Putamen (tissue), 1 donor: Measurements from ENCODE around the gene C1orf198.
"Not testable (repeated sequence)": the region's sequence is repeated elsewhere in the genome, so short reads cannot be mapped to it uniquely, and the experiment has no call there.

Experiments
- DNase-seq: peaks from one replicate; pipeline ENCODE4 v3.0.0-alpha.2; 2016; ENCODE audit warnings: low spot score

C1orf198 gene

GRCh38 chr1:230860617-230861384, 7.5 kb downstream of the C1orf198 start:
- DNase-seq: no peak

- peak; percentile 97 for DNase-seq
Measured at GRCh38 chr1:230858918-230859729, 9.2 kb downstream of the C1orf198 start.

DNA sequence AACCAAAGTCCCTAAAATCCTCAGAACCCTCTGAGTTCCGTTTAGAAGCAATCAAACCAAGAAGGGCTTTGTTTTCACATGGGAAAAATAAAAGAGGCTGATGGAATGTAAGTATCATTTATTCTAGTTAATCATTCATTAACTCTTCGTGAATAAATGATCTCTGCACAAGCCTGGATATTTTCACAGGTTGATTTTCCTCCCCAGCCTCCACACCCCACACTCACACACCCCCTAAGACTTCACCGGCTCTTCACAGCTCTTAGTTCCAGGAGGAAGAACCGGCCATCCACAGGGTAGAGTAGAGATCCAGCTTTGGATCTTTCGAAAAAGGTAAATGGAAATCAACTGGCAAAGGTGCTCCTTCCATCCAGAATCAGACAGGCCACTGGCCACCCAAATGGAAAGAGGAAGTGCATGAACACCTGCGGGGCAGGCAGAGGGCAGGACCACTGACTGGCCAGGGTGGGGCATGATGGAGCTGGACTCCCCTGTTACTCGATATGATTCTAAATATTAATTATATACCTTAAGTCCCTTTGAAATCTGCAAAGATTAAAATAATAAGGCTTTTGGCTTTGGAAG, 10.0 kb downstream of the C1orf198 start:
- no peak for DNase-seq

- no peak for DNase-seq
Measured at GRCh38 chr1:230857822-230858221, 10.5 kb downstream of the C1orf198 start.

DNA sequence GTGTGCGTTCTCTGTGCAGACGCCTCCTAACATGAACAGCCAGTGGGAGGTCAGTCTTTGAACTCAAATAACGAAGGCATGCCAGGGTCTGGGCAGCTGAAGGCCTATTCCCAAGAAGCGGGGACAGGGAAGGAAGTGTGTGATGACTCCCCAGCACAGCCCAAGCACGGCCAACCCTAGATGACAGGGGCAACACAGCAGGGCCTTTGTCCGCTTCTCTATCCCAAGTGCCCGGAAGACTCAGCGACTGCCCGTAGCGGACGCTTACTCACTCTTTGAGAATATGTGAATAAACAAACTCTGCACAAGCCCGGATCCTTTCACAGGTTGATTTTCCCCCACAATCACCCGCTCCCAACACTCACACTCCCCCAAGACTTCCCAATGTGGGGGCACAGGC, 11.2 kb downstream of the C1orf198 start:
- DNase-seq: peak; percentile 82

DNA sequence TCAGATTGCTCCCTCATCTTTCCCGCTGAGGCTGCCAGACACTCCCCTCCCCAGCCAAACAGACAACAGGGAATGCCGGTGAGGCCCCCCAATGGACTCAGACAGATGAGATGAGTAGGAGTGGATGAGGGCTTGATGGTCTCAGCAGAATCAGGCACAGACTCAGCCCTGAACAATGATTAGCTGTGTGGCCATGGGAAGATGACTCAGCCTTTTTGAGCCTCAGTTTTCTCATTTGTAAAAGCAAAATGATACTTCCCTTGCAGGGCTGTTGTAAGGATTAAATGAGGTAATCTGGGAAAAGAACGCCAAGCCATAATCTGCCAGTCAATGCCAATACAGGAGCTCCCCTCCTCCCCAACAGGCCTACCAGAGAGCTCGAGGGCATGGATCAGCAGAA, 12.4 kb downstream of the C1orf198 start:
- DNase-seq: no peak

GRCh38 chr1:230854423-230854822, 13.9 kb downstream of the C1orf198 start:
- no peak for DNase-seq

DNA sequence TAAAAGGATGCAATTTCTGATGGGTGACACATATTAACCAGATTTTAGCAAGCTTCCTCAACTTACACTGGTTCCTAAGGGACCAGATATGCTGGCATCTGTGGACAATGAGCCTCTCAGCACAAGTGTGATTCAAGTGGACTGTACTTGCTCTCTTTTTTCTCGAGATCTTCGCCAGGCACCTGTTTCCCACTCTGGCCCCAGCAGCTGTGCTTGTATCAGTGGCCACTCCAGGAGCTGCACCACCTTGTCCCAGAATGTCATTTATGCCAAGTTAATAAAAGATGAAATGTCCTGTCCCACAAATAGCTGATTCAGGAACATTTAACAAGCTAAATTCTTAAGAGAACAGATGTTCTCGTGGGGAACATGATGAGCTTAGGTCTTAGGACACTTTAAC, 14.6 kb downstream of the C1orf198 start:
- DNase-seq: no peak

- DNase-seq: no peak
Measured at GRCh38 chr1:230852959-230853358, 15.4 kb downstream of the C1orf198 start.

- DNase-seq: no peak
Measured at GRCh38 chr1:230851291-230851691, 17.0 kb downstream of the C1orf198 start.

GRCh38 chr1:230850547-230850946, 17.8 kb downstream of the C1orf198 start:
- DNase-seq: no peak

DNA sequence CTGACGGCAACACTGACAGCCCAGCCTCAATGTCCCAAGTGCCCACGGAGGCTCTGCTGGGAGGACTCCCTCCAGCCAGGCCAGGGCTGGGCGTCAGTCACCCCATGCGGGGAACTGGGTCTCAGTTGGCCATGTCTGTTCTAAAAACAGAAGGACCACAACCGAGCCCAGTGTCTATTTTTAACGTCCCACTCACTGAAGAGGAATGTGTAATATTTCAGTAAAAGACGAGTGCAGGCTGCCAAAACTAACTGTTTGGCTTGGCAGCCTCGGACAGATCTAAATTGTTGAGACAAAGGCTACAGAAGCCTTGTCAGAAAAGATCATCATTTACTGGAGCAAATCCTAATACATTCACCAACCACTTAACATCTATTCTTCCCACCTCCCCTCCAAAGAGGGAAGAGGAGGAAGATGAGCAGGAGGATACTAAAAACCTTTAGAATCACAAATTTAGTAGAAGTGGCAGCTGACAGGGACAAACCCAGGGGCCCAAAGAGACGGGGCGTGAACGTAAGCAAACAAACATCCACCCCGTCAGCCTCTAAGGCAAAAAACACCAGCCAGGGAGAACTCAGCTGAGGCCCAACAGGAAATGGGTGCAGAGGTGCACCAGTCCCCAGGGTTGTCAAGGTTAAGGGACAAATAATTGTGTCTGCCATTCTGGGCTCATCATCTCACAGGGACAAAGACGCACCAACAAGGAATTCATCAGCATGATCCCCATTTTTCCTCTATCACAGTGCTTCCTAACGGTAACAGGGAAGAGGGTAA, 18.7 kb downstream of the C1orf198 start:
- DNase-seq: no peak

- DNase-seq: no peak
Measured at GRCh38 chr1:230848235-230848634, 20.1 kb downstream of the C1orf198 start.

- DNase-seq: not testable (repeated sequence)
Measured at GRCh38 chr1:230845184-230845583, 23.1 kb downstream of the C1orf198 start.

GRCh38 chr1:230844561-230844960, 23.8 kb downstream of the C1orf198 start:
- DNase-seq: no peak

GRCh38 chr1:230843503-230844309, 24.6 kb downstream of the C1orf198 start:
- no peak for DNase-seq

GRCh38 chr1:230842801-230843200, 25.5 kb downstream of the C1orf198 start:
- no peak for DNase-seq

DNA sequence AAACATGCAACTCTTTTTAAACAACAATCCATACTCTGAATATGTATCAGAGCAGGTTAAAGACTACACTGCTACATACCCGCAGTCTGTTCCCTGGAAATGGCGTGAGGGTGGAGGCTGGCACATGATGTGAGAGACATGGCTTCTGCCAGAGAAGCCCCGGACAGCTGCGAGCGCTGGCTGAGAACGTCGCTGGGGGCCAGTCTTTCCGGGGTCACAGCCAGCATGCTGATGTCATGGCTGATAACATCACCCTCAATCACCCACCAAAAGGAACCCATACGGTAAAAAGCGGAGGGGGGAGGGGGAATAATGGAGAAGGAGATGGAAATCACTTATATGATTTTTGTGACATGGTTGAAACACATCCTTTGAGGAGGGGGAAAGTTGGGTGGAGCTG, 29.1 kb downstream of the C1orf198 start:
- DNase-seq: peak; percentile 82

DNA sequence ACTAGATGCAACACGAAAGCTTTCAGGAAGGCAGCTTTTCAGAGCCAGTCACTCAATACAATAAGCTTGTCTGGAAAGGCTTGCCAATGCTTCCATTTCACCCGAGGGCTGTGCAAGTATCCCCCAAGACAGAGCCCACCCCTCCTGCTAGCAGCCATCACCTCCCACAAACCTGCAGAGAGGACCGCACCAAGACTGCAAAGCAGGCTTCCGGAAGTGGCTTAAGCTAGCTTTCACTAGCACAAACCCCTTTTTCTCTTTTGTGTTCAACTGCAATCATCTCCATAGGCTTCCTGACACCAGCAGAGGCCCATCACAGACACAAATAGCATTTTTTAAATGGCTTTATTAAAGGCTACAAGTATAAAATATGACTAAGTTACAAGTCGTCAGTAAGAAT, 31.5 kb downstream of the C1orf198 start:
- DNase-seq: no peak

- DNase-seq: no peak
Measured at GRCh38 chr1:230836347-230836746, 32.0 kb downstream of the C1orf198 start.

DNA sequence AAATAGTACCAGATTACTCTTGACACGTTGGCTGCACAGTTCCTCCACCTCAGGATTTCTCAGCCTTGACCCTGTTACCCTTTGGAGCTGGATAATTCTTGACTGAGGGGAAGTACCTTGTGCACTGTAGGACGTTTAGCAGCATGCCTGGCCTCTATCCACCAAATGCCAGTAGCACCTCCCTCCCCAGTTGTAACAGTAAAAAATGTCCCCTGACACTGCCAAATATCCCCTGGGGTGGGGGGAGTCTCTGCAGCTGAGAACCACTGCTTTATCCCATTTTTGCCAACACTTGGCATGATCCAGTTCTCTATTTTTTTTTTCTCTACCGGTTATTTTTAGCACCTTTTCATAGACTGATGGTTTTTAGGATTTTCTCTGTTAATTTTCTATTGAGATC, 34.0 kb downstream of the C1orf198 start:
- DNase-seq: no peak
